Activated CD8-positive, alpha-beta T cell treated with anti-CD3 and anti-CD28 coated beads for 36 hours (primary cell): Measurements from ENCODE around the gene JAML. TPM values are rescaled to one million over a fixed set of nuclear protein-coding genes. Genes with fewer than 3 reads are reported as not detected.

Experiments used
- ATAC-seq: fragments of 200-7000 bp; cut with Tn5 transposase; one replicate; pipeline ENCODE4 v1.10.0; 2021; ENCODE audit warnings: mild to moderate bottlenecking, moderate library complexity
- CTCF ChIA-PET: fragments of 350-600 bp; sonication (Branson Sonifier 250); formaldehyde crosslinking; loops from one replicate; lab custom pipeline; 2021; ENCODE audit warnings: antibody characterized with exemption; lab: Charles Lee
- POLR2A ChIA-PET: fragments of 350-600 bp; sonication (Branson Sonifier 250); formaldehyde crosslinking; loops from one replicate; lab custom pipeline; 2021; ENCODE audit warnings: antibody characterized with exemption; lab: Charles Lee
- DNase-seq: peaks from one replicate; pipeline ENCODE4 v3.0.0-alpha.2; 2020
- H3K27ac Mint-ChIP-seq: one replicate; pipeline ENCODE4 v1.8.0; 2021; ENCODE audit warnings: mild to moderate bottlenecking, mixed read lengths
- H3K27me3 Mint-ChIP-seq: one replicate; pipeline ENCODE4 v1.8.0; 2021; ENCODE audit warnings: mixed read lengths
- H3K36me3 Mint-ChIP-seq: one replicate; pipeline ENCODE4 v1.8.0; 2021; ENCODE audit warnings: low read depth, mixed read lengths
- H3K4me1 Mint-ChIP-seq: one replicate; pipeline ENCODE4 v1.8.0; 2021; ENCODE audit warnings: low read depth, mixed read lengths
- H3K4me3 Mint-ChIP-seq: one replicate; pipeline ENCODE4 v1.8.0; 2021; ENCODE audit warnings: mild to moderate bottlenecking, moderate library complexity, mixed read lengths
- H3K9me3 Mint-ChIP-seq: one replicate; pipeline ENCODE4 v1.8.0; 2021; ENCODE audit warnings: mixed read lengths
- intact Hi-C: fragments of 100-400 bp; cut with micrococcal nuclease; formaldehyde crosslinking; loops from one replicate; pipeline ENCODE4 v1.10.0; 2022
- total RNA-seq, 2 experiments: library from RNA; stranded (reverse); gene quantifications; one replicate each; pipeline ENCODE4 v1.2.3, GENCODE V29; 2021
- TF ChIP-seq, protein P1 (sequence below): fragments of 200-600 bp; IDR thresholded peaks from one replicate; pipeline ENCODE4 v1.8.0; 2022; ENCODE audit warnings: antibody characterized with exemption, mild to moderate bottlenecking

Gene JAML
- total RNA-seq, 2 experiments from 2014 or later: 236 to 251 TPM

DNA sequence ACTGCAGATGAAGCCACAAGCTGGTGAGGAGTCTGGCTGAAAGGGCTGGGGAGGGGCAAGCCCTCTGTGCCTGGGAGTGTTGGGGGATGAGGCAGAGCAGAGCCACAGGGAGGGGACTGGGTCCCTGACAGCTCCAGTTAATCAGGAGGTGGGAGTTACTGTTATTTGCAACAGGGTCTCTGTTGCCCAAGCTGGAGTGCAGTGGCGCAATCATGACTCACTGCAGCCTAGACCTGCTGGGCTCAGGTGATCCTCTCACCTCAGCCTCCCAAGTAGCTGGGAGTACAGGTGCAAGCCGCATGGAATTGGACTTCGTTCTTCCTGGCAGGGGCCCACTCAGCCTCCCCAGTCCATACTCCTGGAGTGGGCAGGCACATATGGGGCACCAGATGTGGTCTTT lies 56.1 kb downstream of the JAML start:
- CTCF ChIA-PET: interaction anchor here (1.8 to 5.8 kb wide), 3 partner anchors 11 to 127 kb away, joined by 4 to 116 read pairs (median 108); no protein-coding TSS in a partner anchor
- TF ChIP-seq, protein P1, sequence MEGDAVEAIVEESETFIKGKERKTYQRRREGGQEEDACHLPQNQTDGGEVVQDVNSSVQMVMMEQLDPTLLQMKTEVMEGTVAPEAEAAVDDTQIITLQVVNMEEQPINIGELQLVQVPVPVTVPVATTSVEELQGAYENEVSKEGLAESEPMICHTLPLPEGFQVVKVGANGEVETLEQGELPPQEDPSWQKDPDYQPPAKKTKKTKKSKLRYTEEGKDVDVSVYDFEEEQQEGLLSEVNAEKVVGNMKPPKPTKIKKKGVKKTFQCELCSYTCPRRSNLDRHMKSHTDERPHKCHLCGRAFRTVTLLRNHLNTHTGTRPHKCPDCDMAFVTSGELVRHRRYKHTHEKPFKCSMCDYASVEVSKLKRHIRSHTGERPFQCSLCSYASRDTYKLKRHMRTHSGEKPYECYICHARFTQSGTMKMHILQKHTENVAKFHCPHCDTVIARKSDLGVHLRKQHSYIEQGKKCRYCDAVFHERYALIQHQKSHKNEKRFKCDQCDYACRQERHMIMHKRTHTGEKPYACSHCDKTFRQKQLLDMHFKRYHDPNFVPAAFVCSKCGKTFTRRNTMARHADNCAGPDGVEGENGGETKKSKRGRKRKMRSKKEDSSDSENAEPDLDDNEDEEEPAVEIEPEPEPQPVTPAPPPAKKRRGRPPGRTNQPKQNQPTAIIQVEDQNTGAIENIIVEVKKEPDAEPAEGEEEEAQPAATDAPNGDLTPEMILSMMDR: no peak
- POLR2A ChIA-PET: no interaction called here
- Mint-ChIP-seq H3K4me1 (peaks cover 2% of the 10 kb centered on the region), H3K27ac (no peak overlapping the region), H3K9me3 (no peaks in the 10 kb centered on the region), H3K4me3 (no peak overlapping the region), H3K36me3 (no peaks in the 10 kb centered on the region), H3K27me3 (peaks cover 5% of the 10 kb centered on the region)
- intact Hi-C loops: no loop called here
- DNase-seq (no peak), ATAC-seq (no peak)

DNA sequence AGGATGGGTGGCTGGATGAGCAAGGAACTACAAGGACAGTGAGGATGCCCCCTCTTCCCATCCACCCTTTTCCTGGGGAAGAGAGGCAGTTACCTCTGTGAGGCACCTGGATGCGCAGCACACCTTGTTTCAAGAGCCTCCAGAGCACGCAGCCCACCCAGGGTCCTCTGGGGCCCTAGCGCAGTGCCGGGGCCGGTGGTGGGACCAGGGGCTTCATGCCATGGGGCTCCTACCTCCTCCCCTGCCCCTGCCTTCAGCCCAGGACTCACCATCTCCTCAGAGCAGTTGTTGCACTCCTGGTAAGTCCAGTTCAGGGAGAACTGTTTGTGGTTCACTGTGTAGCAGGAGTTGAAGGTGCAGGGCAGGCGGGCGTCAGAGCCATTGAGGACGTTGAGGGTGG lies 56.5 kb downstream of the JAML start:
- peaks cover 2% of the 10 kb centered on the region for H3K4me1 Mint-ChIP-seq
- H3K4me3 Mint-ChIP-seq: no peak overlapping the region
- CTCF ChIA-PET: interaction anchor here (1.8 to 5.8 kb wide), 3 partner anchors 10 to 127 kb away, joined by 4 to 116 read pairs (median 108); no protein-coding TSS in a partner anchor
- DNase-seq (no peak), ATAC-seq (no peak)
- no peak overlapping the region for H3K27ac Mint-ChIP-seq
- peaks cover 5% of the 10 kb centered on the region for H3K27me3 Mint-ChIP-seq
- TF ChIP-seq, protein P1: no peak
- POLR2A ChIA-PET: interaction anchor here (0.9 kb wide), 1 partner anchor 10 kb away, joined by 3 read pairs; no protein-coding TSS in a partner anchor
- H3K36me3 Mint-ChIP-seq: no peaks in the 10 kb centered on the region
- no peaks in the 10 kb centered on the region for H3K9me3 Mint-ChIP-seq
- intact Hi-C loops: no loop called here

DNA sequence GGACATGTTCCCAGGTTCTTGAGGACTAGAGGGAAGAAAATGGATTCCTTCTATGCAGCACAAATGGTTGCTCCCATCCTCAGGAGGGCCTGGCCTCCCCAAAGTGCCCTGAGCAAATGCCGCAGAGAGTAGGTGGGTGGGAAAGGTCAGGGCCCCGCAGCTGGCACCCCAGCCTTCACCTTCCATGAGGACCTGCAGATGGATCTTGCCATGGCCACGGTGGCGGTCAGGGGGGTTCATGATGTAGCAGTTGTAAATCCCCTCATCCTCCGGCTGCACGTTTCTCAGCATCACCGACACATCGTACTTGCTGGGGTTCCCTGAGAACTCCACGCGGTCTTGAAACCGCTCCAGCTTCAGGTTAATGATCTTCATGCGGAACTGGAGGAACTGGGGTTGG lies 56.9 kb downstream of the JAML start:
- ChIA-PET CTCF (interaction anchor here (0.8 to 1.8 kb wide), 4 partner anchors 11 to 128 kb away, joined by 3 to 6 read pairs (median 4); no protein-coding TSS in a partner anchor), POLR2A (interaction anchor here (0.9 to 1.0 kb wide), 2 partner anchors 9 to 15 kb away, joined by 3 read pairs; partner anchors contain the start of gene SCN4B)
- TF ChIP-seq, protein P1: no peak
- H3K36me3 Mint-ChIP-seq: no peaks in the 10 kb centered on the region
- no peak for DNase-seq
- no peak overlapping the region for H3K27ac Mint-ChIP-seq
- intact Hi-C loops: no loop called here
- no peak overlapping the region for H3K4me3 Mint-ChIP-seq
- no peaks in the 10 kb centered on the region for H3K9me3 Mint-ChIP-seq
- H3K4me1 Mint-ChIP-seq: peaks cover 2% of the 10 kb centered on the region
- peaks cover 3% of the 10 kb centered on the region for H3K27me3 Mint-ChIP-seq
- no peak for ATAC-seq

DNA sequence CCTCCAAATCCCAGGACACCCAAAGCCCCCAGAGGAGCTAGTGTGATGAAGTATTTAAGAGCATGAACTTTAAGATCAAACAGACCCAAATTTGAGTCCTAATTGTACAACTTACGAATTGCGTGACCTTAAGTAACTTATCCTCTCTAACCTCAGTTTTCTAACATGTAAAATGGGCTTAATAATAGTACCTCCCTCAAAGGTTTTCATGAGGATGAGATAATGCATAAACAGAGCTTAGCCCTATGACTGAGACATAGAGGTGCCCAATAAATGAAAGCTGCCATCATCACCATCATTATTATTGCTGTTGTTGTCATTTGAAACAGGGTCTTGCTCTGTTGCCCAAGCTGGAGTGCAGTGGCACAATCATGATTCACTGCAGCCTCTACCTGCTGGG lies 57.6 kb downstream of the JAML start:
- Mint-ChIP-seq H3K4me3 (no peak overlapping the region), H3K27ac (no peak overlapping the region), H3K36me3 (no peaks in the 10 kb centered on the region), H3K27me3 (peaks cover 3% of the 10 kb centered on the region), H3K4me1 (peaks cover 2% of the 10 kb centered on the region), H3K9me3 (no peaks in the 10 kb centered on the region)
- TF ChIP-seq, protein P1: no peak
- intact Hi-C loops: no loop called here
- CTCF ChIA-PET: interaction anchor here (0.8 to 1.4 kb wide), 3 partner anchors 11 to 22 kb away, joined by 3 to 6 read pairs (median 3); no protein-coding TSS in a partner anchor
- POLR2A ChIA-PET: interaction anchor here (0.6 to 1.0 kb wide), 3 partner anchors 9 to 22 kb away, joined by 3 read pairs; partner anchors contain the start of gene SCN4B
- DNase-seq (no peak), ATAC-seq (no peak)

DNA sequence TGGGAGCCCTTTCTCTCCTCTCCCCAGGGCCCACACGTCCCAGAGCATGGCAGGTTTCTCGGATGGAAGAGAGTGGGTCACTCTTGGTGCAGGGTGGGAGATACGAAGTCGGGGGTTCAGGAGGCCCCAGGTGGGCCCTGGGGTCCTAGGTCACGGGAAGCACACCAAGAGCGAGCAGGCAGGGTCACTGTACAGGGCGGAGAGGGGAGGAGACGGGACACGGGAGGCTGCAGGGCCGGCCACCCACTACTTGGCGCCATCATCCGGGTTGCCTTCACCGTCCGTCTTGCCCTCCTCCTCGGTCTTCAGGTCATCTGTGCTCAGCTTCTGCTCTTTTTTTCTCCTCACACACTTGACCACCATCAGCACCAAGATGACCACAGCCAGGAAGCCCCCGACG lies 58.2 kb downstream of the JAML start:
- no peak for ATAC-seq

More for the DNA sequence above, 58.2 kb downstream of the JAML start:
- ChIA-PET POLR2A (no interaction called here), CTCF (interaction anchor here (1.4 kb wide), 1 partner anchor 10 kb away, joined by 6 read pairs; no protein-coding TSS in a partner anchor)
- Mint-ChIP-seq H3K4me1 (peaks cover under 1% of the 10 kb centered on the region), H3K36me3 (no peaks in the 10 kb centered on the region), H3K27ac (no peak overlapping the region), H3K27me3 (peaks cover 3% of the 10 kb centered on the region), H3K4me3 (no peak overlapping the region), H3K9me3 (no peaks in the 10 kb centered on the region)
- intact Hi-C loops: no loop called here
- TF ChIP-seq, protein P1: no peak
- no peak for DNase-seq
